CD8-positive, alpha-beta memory T cell (primary cell): Measurements from ENCODE around the gene LTBP1. TPM values are rescaled to one million over a fixed set of nuclear protein-coding genes. Genes with fewer than 3 reads are reported as not detected.

Experiments
- CTCF ChIA-PET: fragments of 350-600 bp; sonication (Branson Sonifier 250); formaldehyde crosslinking; loops from one replicate; lab custom pipeline; 2021; ENCODE audit warnings: antibody characterized with exemption; lab: Charles Lee
- POLR2A ChIA-PET: fragments of 350-600 bp; sonication (Branson Sonifier 250); formaldehyde crosslinking; loops from one replicate; lab custom pipeline; 2021; ENCODE audit warnings: antibody characterized with exemption; lab: Charles Lee
- DNase-seq, 5 donors: peaks; one replicate each; pipeline versions ENCODE4 v3.0.0 to v3.0.0-alpha.2; 2020 to 2022; ENCODE audit warnings: mixed read lengths in 1 of 5
- H3K27ac ChIP-seq: one replicate; pipeline ENCODE4 v1.7.0; 2013; ENCODE audit warnings: low read depth, mild to moderate bottlenecking, low read length, moderate library complexity
- H3K27me3 ChIP-seq: 2 replicates; pipeline ENCODE4 v1.7.0; 2013; ENCODE audit warnings: low read length, mild to moderate bottlenecking; ENCODE audit not compliant: insufficient read depth, poor library complexity, severe bottlenecking
- H3K36me3 ChIP-seq: 2 replicates; pipeline ENCODE4 v1.7.0; 2013; ENCODE audit warnings: mild to moderate bottlenecking, low read length, moderate library complexity; ENCODE audit not compliant: insufficient read depth
- H3K4me1 ChIP-seq: 2 replicates; pipeline ENCODE4 v1.7.0; 2013; ENCODE audit warnings: mild to moderate bottlenecking, low read length, moderate library complexity; ENCODE audit not compliant: insufficient read depth
- H3K4me3 ChIP-seq: 2 replicates; pipeline ENCODE4 v1.7.0; 2013; ENCODE audit warnings: mild to moderate bottlenecking, low read length
- H3K9me3 ChIP-seq: 2 replicates; pipeline ENCODE4 v1.7.0; 2013; ENCODE audit warnings: mild to moderate bottlenecking, low read length
- H3K27ac Mint-ChIP-seq, 8 donors: one replicate each; pipeline ENCODE4 v1.8.0; 2020 to 2021; ENCODE audit warnings: mixed read lengths in 8 of 8, mild to moderate bottlenecking in 6 of 8, inconsistent platforms in 3 of 8, moderate library complexity in 3 of 8
- H3K27me3 Mint-ChIP-seq, 2 donors: one replicate each; pipeline ENCODE4 v1.8.0; 2020 to 2021; ENCODE audit warnings: mixed read lengths in 2 of 2, mild to moderate bottlenecking in 1 of 2, moderate library complexity in 1 of 2
- H3K36me3 Mint-ChIP-seq, 3 donors: one replicate each; pipeline ENCODE4 v1.8.0; 2020 to 2021; ENCODE audit warnings: mixed read lengths in 3 of 3, inconsistent platforms in 1 of 3, mild to moderate bottlenecking in 1 of 3
- H3K4me1 Mint-ChIP-seq, 3 donors: one replicate each; pipeline ENCODE4 v1.8.0; 2020 to 2021; ENCODE audit warnings: mixed read lengths in 3 of 3, inconsistent platforms in 1 of 3, mild to moderate bottlenecking in 1 of 3
- H3K4me3 Mint-ChIP-seq, 7 donors: one replicate each; pipeline ENCODE4 v1.8.0; 2020 to 2021; ENCODE audit warnings: mixed read lengths in 7 of 7, mild to moderate bottlenecking in 6 of 7, moderate library complexity in 4 of 7, inconsistent platforms in 2 of 7
- H3K9me3 Mint-ChIP-seq, 5 donors: one replicate each; pipeline ENCODE4 v1.8.0; 2020 to 2022; ENCODE audit warnings: mixed read lengths in 5 of 5, mild to moderate bottlenecking in 3 of 5, moderate library complexity in 2 of 5, inconsistent platforms in 1 of 5
- polyA plus RNA-seq: library from polyadenylated mRNA; unstranded; fragments of 300-500 nt; fragmentation: Illumina TruSeq; gene quantifications from one replicate; pipeline ENCODE4 v1.2.3, GENCODE V29; 2021
- total RNA-seq, 2 experiments: library from RNA; stranded (reverse); gene quantifications; one replicate each; pipeline ENCODE4 v1.2.3, GENCODE V29; 2021

LTBP1 gene
- total and polyA plus RNA-seq, 3 experiments from 2014 or later: not detected

GRCh38 chr2:33209976-33210375 is 263.2 kb downstream of the LTBP1 start:
- POLR2A ChIA-PET: no interaction called here
- Histone ChIP-seq H3K27ac (peak overlapping the region; percentile 6), H3K9me3 (no peaks in the 10 kb centered on the region), H3K27me3 (no peaks in the 10 kb centered on the region), H3K4me1 (no peaks in the 10 kb centered on the region), H3K4me3 (no peak overlapping the region), H3K36me3 (no peaks in the 10 kb centered on the region)
- CTCF ChIA-PET: no interaction called here
- no peaks in the 10 kb centered on the region for H3K9me3 Mint-ChIP-seq
- peak overlapping the region in 1 of 8 donors; percentile 92 for H3K27ac Mint-ChIP-seq
- H3K4me3 Mint-ChIP-seq: no peak overlapping the region
- DNase-seq: no peak
- no peaks in the 10 kb centered on the region for H3K36me3 Mint-ChIP-seq
- H3K4me1 Mint-ChIP-seq: no peaks in the 10 kb centered on the region
- H3K27me3 Mint-ChIP-seq: peaks cover 2 to 3% of the 10 kb centered on the region in 2 donors

GRCh38 chr2:33210626-33211025 is 263.9 kb downstream of the LTBP1 start:
- H3K4me1 Mint-ChIP-seq: no peaks in the 10 kb centered on the region
- ChIA-PET CTCF (no interaction called here), POLR2A (no interaction called here)
- peaks cover 2 to 3% of the 10 kb centered on the region in 2 donors for H3K27me3 Mint-ChIP-seq
- Histone ChIP-seq H3K27me3 (no peaks in the 10 kb centered on the region), H3K4me3 (no peak overlapping the region), H3K36me3 (no peaks in the 10 kb centered on the region), H3K4me1 (no peaks in the 10 kb centered on the region), H3K9me3 (no peaks in the 10 kb centered on the region), H3K27ac (no peak overlapping the region)
- H3K9me3 Mint-ChIP-seq: no peaks in the 10 kb centered on the region
- H3K4me3 Mint-ChIP-seq: no peak overlapping the region
- peak overlapping the region in 1 of 8 donors; percentile 92 for H3K27ac Mint-ChIP-seq
- no peaks in the 10 kb centered on the region for H3K36me3 Mint-ChIP-seq
- no peak for DNase-seq

GRCh38 chr2:33212151-33212550 is 265.4 kb downstream of the LTBP1 start:
- H3K36me3 Mint-ChIP-seq: no peaks in the 10 kb centered on the region
- H3K4me1 ChIP-seq: no peaks in the 10 kb centered on the region
- peaks cover 0 to 2% of the 10 kb centered on the region in 2 donors for H3K27me3 Mint-ChIP-seq
- no peaks in the 10 kb centered on the region for H3K4me1 Mint-ChIP-seq
- no peaks in the 10 kb centered on the region for H3K9me3 Mint-ChIP-seq
- POLR2A ChIA-PET: no interaction called here
- H3K4me3 Mint-ChIP-seq: no peak overlapping the region
- H3K27ac ChIP-seq: no peak overlapping the region
- no peak overlapping the region for H3K4me3 ChIP-seq
- H3K27me3 ChIP-seq: no peaks in the 10 kb centered on the region
- no peaks in the 10 kb centered on the region for H3K9me3 ChIP-seq
- H3K36me3 ChIP-seq: no peaks in the 10 kb centered on the region
- H3K27ac Mint-ChIP-seq: no peak overlapping the region
- CTCF ChIA-PET: no interaction called here
- DNase-seq: no peak

- Mint-ChIP-seq H3K36me3 (no peaks in the 10 kb centered on the region), H3K9me3 (no peaks in the 10 kb centered on the region), H3K4me1 (no peaks in the 10 kb centered on the region), H3K4me3 (no peak overlapping the region), H3K27me3 (peaks cover 0 to 1% of the 10 kb centered on the region in 2 donors), H3K27ac (no peak overlapping the region)
- no peak overlapping the region for H3K27ac ChIP-seq
- no peaks in the 10 kb centered on the region for H3K4me1 ChIP-seq
- ChIA-PET CTCF (no interaction called here), POLR2A (no interaction called here)
- no peaks in the 10 kb centered on the region for H3K36me3 ChIP-seq
- no peak for DNase-seq
- no peaks in the 10 kb centered on the region for H3K27me3 ChIP-seq
- no peak overlapping the region for H3K4me3 ChIP-seq
- no peaks in the 10 kb centered on the region for H3K9me3 ChIP-seq
Measured at GRCh38 chr2:33213244-33213643, 266.5 kb downstream of the LTBP1 start.

DNA sequence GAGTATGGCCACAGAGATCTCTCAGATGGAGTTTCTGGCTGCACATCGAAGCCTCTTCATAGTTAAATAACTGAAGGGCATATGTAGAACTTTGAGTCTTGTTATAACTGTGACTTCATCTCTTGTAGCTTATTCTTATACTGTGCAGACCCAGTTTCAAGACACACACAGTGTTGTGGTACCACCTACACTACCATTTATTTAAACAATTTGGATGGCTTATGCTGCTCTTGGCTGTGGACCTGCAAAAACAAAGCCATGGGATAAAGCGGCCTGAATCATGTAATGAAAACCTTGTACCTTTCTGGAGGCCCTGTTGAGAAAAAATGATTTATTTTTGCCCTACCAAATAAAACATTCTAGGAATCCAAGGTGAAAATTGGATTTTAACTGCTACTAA is 266.9 kb downstream of the LTBP1 start:
- Histone ChIP-seq H3K9me3 (no peaks in the 10 kb centered on the region), H3K4me1 (no peaks in the 10 kb centered on the region), H3K4me3 (no peak overlapping the region), H3K27me3 (no peaks in the 10 kb centered on the region), H3K27ac (no peak overlapping the region), H3K36me3 (no peaks in the 10 kb centered on the region)
- no peaks in the 10 kb centered on the region for H3K4me1 Mint-ChIP-seq
- no peaks in the 10 kb centered on the region for H3K36me3 Mint-ChIP-seq
- no peak overlapping the region for H3K27ac Mint-ChIP-seq
- no peaks in the 10 kb centered on the region for H3K9me3 Mint-ChIP-seq
- no peaks in the 10 kb centered on the region for H3K27me3 Mint-ChIP-seq
- no peak for DNase-seq
- no peak overlapping the region for H3K4me3 Mint-ChIP-seq
- CTCF ChIA-PET: no interaction called here
- POLR2A ChIA-PET: no interaction called here

GRCh38 chr2:33214436-33214835 is 267.7 kb downstream of the LTBP1 start:
- DNase-seq: no peak

GRCh38 chr2:33214857-33215256 is 268.1 kb downstream of the LTBP1 start:
- Mint-ChIP-seq H3K4me1 (no peaks in the 10 kb centered on the region), H3K9me3 (no peaks in the 10 kb centered on the region)

More at GRCh38 chr2:33214436-33214835, 267.7 kb downstream of the LTBP1 start:
- no peaks in the 10 kb centered on the region for H3K36me3 ChIP-seq
- Mint-ChIP-seq H3K36me3 (no peaks in the 10 kb centered on the region), H3K27me3 (no peaks in the 10 kb centered on the region), H3K27ac (peak overlapping the region in 2 of 8 donors; percentile 18 to 34), H3K9me3 (no peaks in the 10 kb centered on the region), H3K4me1 (no peaks in the 10 kb centered on the region), H3K4me3 (no peak overlapping the region)
- H3K9me3 ChIP-seq: no peaks in the 10 kb centered on the region
- no peaks in the 10 kb centered on the region for H3K4me1 ChIP-seq
- no peak overlapping the region for H3K27ac ChIP-seq
- POLR2A ChIA-PET: no interaction called here
- H3K4me3 ChIP-seq: no peak overlapping the region
- CTCF ChIA-PET: no interaction called here
- no peaks in the 10 kb centered on the region for H3K27me3 ChIP-seq

GRCh38 chr2:33215299-33215698 is 268.5 kb downstream of the LTBP1 start:
- Histone ChIP-seq H3K27me3 (no peaks in the 10 kb centered on the region), H3K4me3 (no peak overlapping the region), H3K27ac (no peak overlapping the region), H3K9me3 (no peaks in the 10 kb centered on the region), H3K4me1 (no peaks in the 10 kb centered on the region), H3K36me3 (no peaks in the 10 kb centered on the region)
- H3K27me3 Mint-ChIP-seq: no peaks in the 10 kb centered on the region
- CTCF ChIA-PET: no interaction called here
- no peak overlapping the region for H3K4me3 Mint-ChIP-seq
- DNase-seq: no peak
- no peak overlapping the region for H3K27ac Mint-ChIP-seq
- H3K36me3 Mint-ChIP-seq: no peaks in the 10 kb centered on the region
- no peaks in the 10 kb centered on the region for H3K9me3 Mint-ChIP-seq
- H3K4me1 Mint-ChIP-seq: no peaks in the 10 kb centered on the region
- POLR2A ChIA-PET: no interaction called here

More at GRCh38 chr2:33214857-33215256, 268.1 kb downstream of the LTBP1 start:
- Histone ChIP-seq H3K36me3 (no peaks in the 10 kb centered on the region), H3K4me3 (no peak overlapping the region), H3K27me3 (no peaks in the 10 kb centered on the region), H3K4me1 (no peaks in the 10 kb centered on the region), H3K9me3 (no peaks in the 10 kb centered on the region), H3K27ac (no peak overlapping the region)
- CTCF ChIA-PET: no interaction called here
- no peaks in the 10 kb centered on the region for H3K27me3 Mint-ChIP-seq
- POLR2A ChIA-PET: no interaction called here
- no peak overlapping the region for H3K4me3 Mint-ChIP-seq
- no peak for DNase-seq
- H3K36me3 Mint-ChIP-seq: no peaks in the 10 kb centered on the region
- no peak overlapping the region for H3K27ac Mint-ChIP-seq

GRCh38 chr2:33215983-33216382 is 269.2 kb downstream of the LTBP1 start:
- Mint-ChIP-seq H3K27ac (peak overlapping the region in 1 of 8 donors; percentile 47), H3K36me3 (no peaks in the 10 kb centered on the region), H3K27me3 (no peaks in the 10 kb centered on the region), H3K4me1 (no peaks in the 10 kb centered on the region), H3K9me3 (no peaks in the 10 kb centered on the region), H3K4me3 (no peak overlapping the region)
- Histone ChIP-seq H3K9me3 (no peaks in the 10 kb centered on the region), H3K27me3 (no peaks in the 10 kb centered on the region), H3K36me3 (no peaks in the 10 kb centered on the region), H3K27ac (no peak overlapping the region), H3K4me1 (no peaks in the 10 kb centered on the region), H3K4me3 (no peak overlapping the region)
- ChIA-PET POLR2A (no interaction called here), CTCF (no interaction called here)
- DNase-seq: no peak
